Testis (tissue), 2 donors: Measurements from ENCODE around the gene SULT1A2.

ENCODE experiments used
- CTCF ChIP-seq, 3 experiments: fragments of 450-650 bp in 2 of 3; fragments of 200-600 bp in 1 of 3; sonication (generic) in 1 of 3; IDR thresholded peaks; one replicate each; pipeline ENCODE4 v1.5.1; 2016 to 2019; ENCODE audit warnings: antibody characterized with exemption in 3 of 3, mild to moderate bottlenecking in 2 of 3, moderate library complexity in 1 of 3
- POLR2A ChIP-seq: fragments of 450-650 bp; IDR thresholded peaks from one replicate; pipeline ENCODE4 v1.6.1; 2017; ENCODE audit warnings: antibody characterized with exemption, mild to moderate bottlenecking, moderate library complexity

DNA sequence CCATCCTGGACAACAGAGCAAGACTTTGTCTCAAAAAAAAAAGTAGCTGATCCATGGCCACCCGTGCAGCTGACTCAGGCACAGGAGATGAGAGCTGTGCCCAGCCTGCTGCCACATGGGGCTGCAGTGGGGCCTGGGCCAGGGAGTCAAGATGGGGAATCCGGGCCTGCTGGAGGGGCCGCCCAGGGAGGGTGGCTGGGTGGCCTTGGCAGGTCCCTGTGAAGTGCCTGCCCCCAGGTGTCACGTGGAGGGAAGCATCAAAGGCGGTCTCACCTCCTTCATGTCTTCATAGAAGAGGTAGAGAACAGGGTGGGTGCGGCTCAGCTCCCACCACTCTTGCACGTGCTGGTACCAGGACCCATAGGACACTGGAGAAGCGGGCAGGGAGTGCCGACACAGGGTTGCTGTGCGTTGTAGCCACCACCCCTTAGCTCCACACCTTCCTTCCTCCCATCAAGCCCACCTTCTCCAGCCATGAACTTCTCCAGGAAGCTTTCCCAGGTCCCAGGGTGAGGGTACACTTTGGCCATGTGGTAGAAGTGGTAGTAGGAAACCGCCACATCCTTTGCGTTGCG is 3.8 kb downstream of the SULT1A2 start:
- no peak for TF ChIP-seq CTCF (IDR thresholded peaks at IDR 0.05)
- TF ChIP-seq POLR2A = no peak
